Measurements from ENCODE around the gene RGL3. TPM values are rescaled to one million over a fixed set of nuclear protein-coding genes. Genes with fewer than 3 reads are reported as not detected.

RGL3 gene
- total RNA-seq, 2 experiments from 2014 or later = 0.49 TPM; not detected in 1

DNA sequence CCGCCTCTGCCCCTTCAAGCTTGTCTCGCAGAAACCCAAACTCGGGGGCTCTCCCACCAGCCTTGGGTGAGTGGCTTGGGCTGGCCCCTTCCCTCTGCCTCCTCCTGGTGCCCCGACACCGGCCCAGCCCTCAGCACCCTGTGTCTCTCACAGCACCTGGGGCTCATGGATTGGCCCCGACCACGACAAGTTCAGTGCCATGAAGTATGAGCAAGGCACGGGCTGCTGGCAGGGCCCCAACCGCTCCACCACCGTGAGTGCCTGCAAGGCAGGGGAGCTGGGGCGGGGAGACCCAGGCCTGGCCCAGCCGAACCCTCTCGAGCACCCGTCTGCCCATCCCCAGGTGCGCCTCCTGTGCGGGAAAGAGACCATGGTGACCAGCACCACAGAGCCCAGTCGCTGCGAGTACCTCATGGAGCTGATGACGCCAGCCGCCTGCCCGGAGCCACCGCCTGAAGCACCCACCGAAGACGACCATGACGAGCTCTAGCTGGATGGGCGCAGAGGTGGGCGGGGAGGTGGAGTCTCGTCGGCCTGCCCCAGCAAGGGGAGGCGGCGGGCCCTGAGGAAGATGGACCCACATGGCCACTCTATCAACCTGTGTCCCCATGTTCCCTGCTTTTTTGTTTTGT lies 29.9 kb upstream of the RGL3 start:
- intact Hi-C loops (cut with micrococcal nuclease; ENCODE audit: unreplicated experiment) = no loop called here
- H3K27ac ChIP-seq (ENCODE audit: low read depth, low read length, poor library complexity, severe bottlenecking) = no peak overlapping the region

DNA sequence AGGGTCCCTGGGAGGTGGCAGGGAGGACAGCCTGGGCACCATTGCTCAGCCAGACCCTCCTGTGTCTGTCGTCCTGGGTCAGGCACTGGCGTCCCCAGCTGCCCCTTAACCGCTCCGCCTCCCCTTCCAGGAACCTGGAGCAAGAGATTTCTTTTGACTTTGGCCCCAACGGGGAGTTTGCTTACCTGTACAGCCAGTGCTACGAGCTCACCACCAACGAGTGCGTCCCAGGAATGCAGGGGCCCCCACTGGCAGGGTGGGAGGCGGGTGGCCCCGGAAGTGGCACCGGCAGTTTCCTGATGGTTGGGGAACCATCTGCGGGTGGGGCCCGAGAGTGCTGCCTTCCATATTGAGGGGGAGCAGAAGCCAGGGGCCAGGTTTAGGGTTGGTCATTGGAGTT lies 29.3 kb upstream of the RGL3 start:
- H3K4me2 ChIP-seq (ENCODE audit: low read length) = no peak overlapping the region
- no peaks in the 10 kb centered on the region for H3K9me2 ChIP-seq (ENCODE audit: insufficient read depth, low read length)
- peaks cover 12% of the 10 kb centered on the region for H3K4me1 ChIP-seq (ENCODE audit: insufficient read depth, low read length, poor library complexity, severe bottlenecking)
- POLR2A ChIA-PET = no interaction called here
- no peak overlapping the region for H2AFZ ChIP-seq (ENCODE audit: low read length)
- H3K27ac ChIP-seq (ENCODE audit: low read depth, low read length, poor library complexity, severe bottlenecking) = no peak overlapping the region
- intact Hi-C loops (cut with micrococcal nuclease; ENCODE audit: unreplicated experiment) = no loop called here
- no peak for TF ChIP-seq EZH2phosphoT487 (IDR thresholded peaks at IDR 0.05; ENCODE audit: borderline replicate concordance, low read depth, low read length)
- TF ChIP-seq, protein P1, sequence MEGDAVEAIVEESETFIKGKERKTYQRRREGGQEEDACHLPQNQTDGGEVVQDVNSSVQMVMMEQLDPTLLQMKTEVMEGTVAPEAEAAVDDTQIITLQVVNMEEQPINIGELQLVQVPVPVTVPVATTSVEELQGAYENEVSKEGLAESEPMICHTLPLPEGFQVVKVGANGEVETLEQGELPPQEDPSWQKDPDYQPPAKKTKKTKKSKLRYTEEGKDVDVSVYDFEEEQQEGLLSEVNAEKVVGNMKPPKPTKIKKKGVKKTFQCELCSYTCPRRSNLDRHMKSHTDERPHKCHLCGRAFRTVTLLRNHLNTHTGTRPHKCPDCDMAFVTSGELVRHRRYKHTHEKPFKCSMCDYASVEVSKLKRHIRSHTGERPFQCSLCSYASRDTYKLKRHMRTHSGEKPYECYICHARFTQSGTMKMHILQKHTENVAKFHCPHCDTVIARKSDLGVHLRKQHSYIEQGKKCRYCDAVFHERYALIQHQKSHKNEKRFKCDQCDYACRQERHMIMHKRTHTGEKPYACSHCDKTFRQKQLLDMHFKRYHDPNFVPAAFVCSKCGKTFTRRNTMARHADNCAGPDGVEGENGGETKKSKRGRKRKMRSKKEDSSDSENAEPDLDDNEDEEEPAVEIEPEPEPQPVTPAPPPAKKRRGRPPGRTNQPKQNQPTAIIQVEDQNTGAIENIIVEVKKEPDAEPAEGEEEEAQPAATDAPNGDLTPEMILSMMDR (conservative IDR thresholded peaks at IDR 0.05; ENCODE audit: low read length) = no peak
- no peaks in the 10 kb centered on the region for H3K9me3 ChIP-seq (ENCODE audit: low read length)
- CTCF ChIA-PET (ENCODE audit: unreplicated experiment) = no interaction called here
- no peaks in the 10 kb centered on the region for H3K79me2 ChIP-seq (ENCODE audit: insufficient read depth, low read depth, low read length)
- no peak for DNase-seq (ENCODE audit: low spot score)
- BruUV-seq (replicated peaks) = no TSS peak
- H4K20me1 ChIP-seq (ENCODE audit: insufficient read depth, low read length) = no peaks in the 10 kb centered on the region
- H3K36me3 ChIP-seq (ENCODE audit: insufficient read depth, low read length) = peaks cover 73% of the 10 kb centered on the region
- no peak overlapping the region for H3K4me3 ChIP-seq (ENCODE audit: low read depth, low read length, poor library complexity, severe bottlenecking)

More for the DNA sequence above, 29.9 kb upstream of the RGL3 start:
- no peaks in the 10 kb centered on the region for H3K9me2 ChIP-seq (ENCODE audit: insufficient read depth, low read length)
- H3K4me1 ChIP-seq (ENCODE audit: insufficient read depth, low read length, poor library complexity, severe bottlenecking) = peaks cover 12% of the 10 kb centered on the region
- POLR2A ChIA-PET = no interaction called here
- no peak overlapping the region for H2AFZ ChIP-seq (ENCODE audit: low read length)
- no peaks in the 10 kb centered on the region for H3K79me2 ChIP-seq (ENCODE audit: insufficient read depth, low read depth, low read length)
- BruUV-seq (replicated peaks) = no TSS peak
- no peak for TF ChIP-seq EZH2phosphoT487 (IDR thresholded peaks at IDR 0.05; ENCODE audit: borderline replicate concordance, low read depth, low read length)
- TF ChIP-seq, protein P1 (conservative IDR thresholded peaks at IDR 0.05; ENCODE audit: low read length) = no peak
- no peaks in the 10 kb centered on the region for H3K9me3 ChIP-seq (ENCODE audit: low read length)
- H3K36me3 ChIP-seq (ENCODE audit: insufficient read depth, low read length) = peaks cover 66% of the 10 kb centered on the region
- no peak for DNase-seq (ENCODE audit: low spot score)
- H3K4me3 ChIP-seq (ENCODE audit: low read depth, low read length, poor library complexity, severe bottlenecking) = no peak overlapping the region
- CTCF ChIA-PET (ENCODE audit: unreplicated experiment) = no interaction called here
- H4K20me1 ChIP-seq (ENCODE audit: insufficient read depth, low read length) = no peaks in the 10 kb centered on the region
- H3K4me2 ChIP-seq (ENCODE audit: low read length) = no peak overlapping the region

All from OCI-LY7 (cell line).